Testis (tissue), 3 donors: Measurements from ENCODE around the gene ST7. TPM values are rescaled to one million over a fixed set of nuclear protein-coding genes. Genes with fewer than 3 reads are reported as not detected.

ENCODE experiments used
- DNase-seq: peaks from one replicate; pipeline ENCODE4 v3.0.0-alpha.2; 2019
- H3K27ac ChIP-seq, 2 donors: fragments of 200-600 bp; sonication (generic); one replicate each; pipeline ENCODE4 v1.5.1; 2019
- H3K27me3 ChIP-seq: fragments of 200-600 bp; sonication (generic); one replicate; pipeline ENCODE4 v1.5.1; 2019
- H3K36me3 ChIP-seq: fragments of 200-600 bp; sonication (generic); one replicate; pipeline ENCODE4 v1.5.1; 2017; ENCODE audit warnings: low read depth; ENCODE audit errors: missing control alignments
- H3K4me1 ChIP-seq: fragments of 200-600 bp; sonication (generic); one replicate; pipeline ENCODE4 v1.5.1; 2019
- H3K4me3 ChIP-seq, 2 donors: fragments of 200-600 bp; sonication (generic); one replicate each; pipeline ENCODE4 v1.5.1; 2017 to 2019
- H3K9me3 ChIP-seq: fragments of 200-600 bp; sonication (generic); one replicate; pipeline ENCODE4 v1.5.1; 2017
- CTCF ChIP-seq, 3 experiments: fragments of 450-650 bp in 2 of 3; fragments of 200-600 bp in 1 of 3; sonication (generic) in 1 of 3; IDR thresholded peaks; one replicate each; pipeline ENCODE4 v1.5.1; 2016 to 2019; ENCODE audit warnings: antibody characterized with exemption in 3 of 3, mild to moderate bottlenecking in 2 of 3, moderate library complexity in 1 of 3
- POLR2A ChIP-seq: fragments of 450-650 bp; IDR thresholded peaks from one replicate; pipeline ENCODE4 v1.6.1; 2017; ENCODE audit warnings: antibody characterized with exemption, mild to moderate bottlenecking, moderate library complexity
- WGBS, 2 donors: methylation state at CpG; one replicate each; pipeline ENCODE4 v1.1.5; 2018; 5-methylcytosine and 5-hydroxymethylcytosine counted together
- intact Hi-C: fragments of 100-400 bp; cut with DNase I; formaldehyde crosslinking; loops from one replicate; pipeline ENCODE4 v1.15.1; 2023; ENCODE audit warnings: low total_unique reads
- polyA plus RNA-seq: library from polyadenylated mRNA; stranded (reverse); fragments of 350-450 nt; fragmentation: Illumina TruSeq; extraction: RNeasy Lipid Tissue Mini Kit (QIAGEN cat#74804); gene quantifications from one replicate; pipeline ENCODE4 v1.2.3, GENCODE V29; 2014; ENCODE audit warnings: low read depth, low replicate concordance; ENCODE audit not compliant: insufficient read depth
- total RNA-seq, 2 donors: library from RNA; depleted of rRNA; stranded (reverse); fragments of >200 nt; gene quantifications; one replicate each; pipeline ENCODE4 v1.2.3, GENCODE V29; 2016

ST7 gene
- total and polyA plus RNA-seq, 3 donors from 2014 or later = 15.9 to 25.3 (median 23.2) TPM

- H3K9me3 ChIP-seq = no peaks in the 10 kb centered on the region
- H3K27me3 ChIP-seq = no peaks in the 10 kb centered on the region
- no peaks in the 10 kb centered on the region for H3K4me1 ChIP-seq
- 96 to 99% methylated on average over 3 of the region's 3 CpGs for WGBS, 2 donors
- TF ChIP-seq CTCF (IDR thresholded peaks at IDR 0.05) (no peak), POLR2A (no peak)
- intact Hi-C loops = no loop called here
- no peaks in the 10 kb centered on the region for H3K36me3 ChIP-seq
- H3K4me3 ChIP-seq = no peak overlapping the region
- H3K27ac ChIP-seq = no peak overlapping the region
- DNase-seq = no peak
Observed at GRCh38 chr7:116979430-116979829, 26.1 kb downstream of the ST7 start.

GRCh38 chr7:116980354-116980753 lies 27.1 kb downstream of the ST7 start:
- Histone ChIP-seq H3K27ac (no peak overlapping the region), H3K4me1 (no peaks in the 10 kb centered on the region), H3K36me3 (no peaks in the 10 kb centered on the region), H3K27me3 (no peaks in the 10 kb centered on the region), H3K9me3 (no peaks in the 10 kb centered on the region), H3K4me3 (no peak overlapping the region)
- 67 to 87% methylated on average over 4 of the region's 4 CpGs for WGBS, 2 donors
- no peak for DNase-seq
- TF ChIP-seq CTCF (IDR thresholded peaks at IDR 0.05) = no peak
- TF ChIP-seq POLR2A = no peak
- intact Hi-C loops = loop anchor here (10.0 kb wide), 1 partner anchor 134 kb away; no protein-coding TSS in a partner anchor

GRCh38 chr7:116981939-116982338 lies 28.6 kb downstream of the ST7 start:
- TF ChIP-seq CTCF (IDR thresholded peaks at IDR 0.05) = no peak
- no peak for TF ChIP-seq POLR2A
- WGBS, 2 donors = 74 to 78% methylated on average over 2 of the region's 2 CpGs
- Histone ChIP-seq H3K36me3 (no peaks in the 10 kb centered on the region), H3K4me3 (no peak overlapping the region), H3K9me3 (no peaks in the 10 kb centered on the region), H3K27me3 (no peaks in the 10 kb centered on the region), H3K27ac (no peak overlapping the region), H3K4me1 (no peaks in the 10 kb centered on the region)
- intact Hi-C loops = loop anchor here (10.0 kb wide), 1 partner anchor 133 kb away; no protein-coding TSS in a partner anchor
- DNase-seq = no peak

GRCh38 chr7:116984511-116984910 lies 31.2 kb downstream of the ST7 start:
- no peak for DNase-seq
- H3K9me3 ChIP-seq = no peaks in the 10 kb centered on the region
- H3K27me3 ChIP-seq = no peaks in the 10 kb centered on the region
- TF ChIP-seq CTCF (IDR thresholded peaks at IDR 0.05) (no peak), POLR2A (no peak)
- H3K36me3 ChIP-seq = no peaks in the 10 kb centered on the region
- no peak overlapping the region for H3K27ac ChIP-seq
- intact Hi-C loops = loop anchor here (10.0 kb wide), 1 partner anchor 130 kb away; no protein-coding TSS in a partner anchor
- H3K4me1 ChIP-seq = no peaks in the 10 kb centered on the region
- H3K4me3 ChIP-seq = no peak overlapping the region
- WGBS, 2 donors = 78% methylated on average over 2 of the region's 2 CpGs

- intact Hi-C loops = loop anchor here (10.0 kb wide), 1 partner anchor 130 kb away; no protein-coding TSS in a partner anchor
- 77 to 89% methylated on average over 2 of the region's 2 CpGs for WGBS, 2 donors
- Histone ChIP-seq H3K9me3 (no peaks in the 10 kb centered on the region), H3K4me3 (no peak overlapping the region), H3K27me3 (no peaks in the 10 kb centered on the region), H3K4me1 (no peaks in the 10 kb centered on the region), H3K36me3 (no peaks in the 10 kb centered on the region), H3K27ac (no peak overlapping the region)
- TF ChIP-seq POLR2A = no peak
- peak; percentile 18 to 63 (median 46) for TF ChIP-seq CTCF (IDR thresholded peaks at IDR 0.05)
- DNase-seq = no peak
Observed at GRCh38 chr7:116984917-116985316, 31.6 kb downstream of the ST7 start.
